ENCODE measurements around the gene RHOJ. TPM values are rescaled to one million over a fixed set of nuclear protein-coding genes. Genes with fewer than 3 reads are reported as not detected.

The RHOJ gene
- total and polyA plus RNA-seq, 12 donors = 1.8 to 14.9 (median 5.6) TPM

GRCh38 chr14:63288853-63289252, 84.6 kb downstream of the RHOJ start:
- Histone ChIP-seq H3K9me3 (replicated peaks in 1 of 3) (no peaks in the 10 kb centered on the region), H3K4me3 (no peak overlapping the region), H3K27ac (no peak overlapping the region), H3K4me1 (replicated peaks in 1 of 2) (no peaks in the 10 kb centered on the region), H3K36me3 (replicated peaks in 1 of 2) (no peaks in the 10 kb centered on the region), H3K27me3 (no peaks in the 10 kb centered on the region)
- intact Hi-C loops (cut with DNase I) = loop anchor here in 1 of 2 donors (10.0 kb wide), 1 partner anchor 1114 kb away; no protein-coding TSS in a partner anchor
- TF ChIP-seq POLR2A (IDR thresholded peaks at IDR 0.05) = no peak
- TF ChIP-seq CTCF (IDR thresholded peaks at IDR 0.05) = no peak
- no peak for DNase-seq
- WGBS, 4 donors = 92 to 100% (median 95%) methylated on average over 1 of the region's 1 CpG

GRCh38 chr14:63290741-63291430, 86.6 kb downstream of the RHOJ start:
- 81 to 85% (median 84%) methylated on average over 12 of the region's 12 CpGs for WGBS, 4 donors
- Histone ChIP-seq H3K4me1 (replicated peaks in 1 of 2) (no peaks in the 10 kb centered on the region), H3K9me3 (replicated peaks in 1 of 3) (no peaks in the 10 kb centered on the region), H3K36me3 (replicated peaks in 1 of 2) (no peaks in the 10 kb centered on the region), H3K4me3 (no peak overlapping the region), H3K27ac (no peak overlapping the region), H3K27me3 (no peaks in the 10 kb centered on the region)
- DNase-seq = no peak
- TF ChIP-seq POLR2A (IDR thresholded peaks at IDR 0.05) (no peak), CTCF (IDR thresholded peaks at IDR 0.05) (no peak)
- intact Hi-C loops (cut with DNase I) = no loop called here

- WGBS, 4 donors = 70 to 86% (median 77%) methylated on average over 2 of the region's 2 CpGs
- no peak for DNase-seq
Measured at GRCh38 chr14:63292805-63293204, 88.6 kb downstream of the RHOJ start.

GRCh38 chr14:63295231-63295685, 91.0 kb downstream of the RHOJ start:
- no peaks in the 10 kb centered on the region for H3K9me3 ChIP-seq (replicated peaks in 1 of 3)
- 51 to 63% (median 58%) methylated on average over 8 of the region's 8 CpGs for WGBS, 4 donors
- no peaks in the 10 kb centered on the region for H3K4me1 ChIP-seq (replicated peaks in 1 of 2)
- TF ChIP-seq POLR2A (IDR thresholded peaks at IDR 0.05) (no peak), CTCF (IDR thresholded peaks at IDR 0.05) (no peak)
- DNase-seq = no peak
- no peak overlapping the region for H3K4me3 ChIP-seq
- no peak overlapping the region for H3K27ac ChIP-seq
- H3K27me3 ChIP-seq = no peaks in the 10 kb centered on the region
- intact Hi-C loops (cut with DNase I) = no loop called here
- H3K36me3 ChIP-seq (replicated peaks in 1 of 2) = no peaks in the 10 kb centered on the region

More at GRCh38 chr14:63292805-63293204, 88.6 kb downstream of the RHOJ start:
- H3K36me3 ChIP-seq (replicated peaks in 1 of 2) = no peaks in the 10 kb centered on the region
- intact Hi-C loops (cut with DNase I) = no loop called here
- TF ChIP-seq POLR2A (IDR thresholded peaks at IDR 0.05) = no peak
- TF ChIP-seq CTCF (IDR thresholded peaks at IDR 0.05) = no peak
- no peaks in the 10 kb centered on the region for H3K27me3 ChIP-seq
- H3K4me3 ChIP-seq = no peak overlapping the region
- no peaks in the 10 kb centered on the region for H3K4me1 ChIP-seq (replicated peaks in 1 of 2)
- H3K27ac ChIP-seq = no peak overlapping the region
- no peaks in the 10 kb centered on the region for H3K9me3 ChIP-seq (replicated peaks in 1 of 3)
